CD4-positive, alpha-beta T cell treated with Interleukin-17A for 1 hour (primary cell): ENCODE measurements around the gene ACRV1.
A peak's percentile ranks its signal among the peaks of the same experiment; 100 is the strongest.

ENCODE experiments used
- DNase-seq: peaks from one replicate; pipeline ENCODE4 v3.0.0-alpha.2; 2020

The ACRV1 gene

DNA sequence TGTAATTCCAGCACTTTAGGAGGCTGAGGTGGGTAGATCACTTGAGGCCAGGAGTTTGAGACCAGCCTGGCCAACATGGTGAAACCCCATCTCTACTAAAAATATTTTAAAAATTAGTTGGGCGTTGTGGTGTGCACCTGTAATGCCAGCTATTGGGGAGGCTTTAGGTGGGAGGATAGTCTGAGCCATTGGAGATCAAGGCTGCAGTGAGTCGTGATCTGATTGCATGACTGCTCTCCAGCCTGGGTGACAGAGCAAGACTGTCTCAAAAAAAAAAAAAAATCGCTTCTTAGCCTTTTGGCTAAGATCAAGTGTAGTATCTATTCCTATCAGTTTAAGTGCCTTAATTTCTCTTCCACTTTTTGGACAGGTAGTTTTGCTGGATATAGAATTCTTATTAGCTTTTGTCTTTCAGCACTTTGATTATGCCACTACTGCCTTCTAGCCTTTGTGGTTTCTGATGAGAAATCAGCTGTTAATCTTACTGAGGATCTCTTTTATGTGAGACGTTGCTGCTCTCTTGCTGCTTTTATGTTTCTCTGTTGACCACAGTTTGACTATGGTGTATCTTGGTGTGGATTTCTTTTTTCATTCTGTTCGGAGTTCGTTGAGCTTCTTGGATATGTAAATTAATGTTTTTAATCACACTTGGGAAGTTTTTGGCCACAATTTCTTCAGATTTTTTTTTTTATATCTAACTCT, 31.0 kb downstream of the ACRV1 start:
- DNase-seq = peak; percentile 29

DNA sequence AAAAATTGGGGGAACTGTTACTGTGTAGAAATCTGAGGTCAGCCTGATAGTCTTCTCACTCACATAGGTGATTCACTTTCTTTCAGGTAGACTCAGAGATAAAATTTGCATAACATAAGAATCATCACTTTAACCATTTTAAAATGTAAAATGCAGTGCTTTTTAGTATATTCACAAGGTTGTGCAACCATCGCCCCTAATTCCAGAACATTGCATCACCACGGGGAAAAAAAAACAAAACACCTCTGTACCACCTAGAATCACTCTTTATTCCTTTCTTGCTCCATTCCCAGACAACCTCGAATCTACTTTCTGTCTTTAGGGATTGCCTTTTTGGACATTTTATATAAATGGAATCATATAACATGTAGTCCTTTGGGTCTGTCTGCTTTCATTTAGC, 34.8 kb downstream of the ACRV1 start:
- no peak for DNase-seq

DNA sequence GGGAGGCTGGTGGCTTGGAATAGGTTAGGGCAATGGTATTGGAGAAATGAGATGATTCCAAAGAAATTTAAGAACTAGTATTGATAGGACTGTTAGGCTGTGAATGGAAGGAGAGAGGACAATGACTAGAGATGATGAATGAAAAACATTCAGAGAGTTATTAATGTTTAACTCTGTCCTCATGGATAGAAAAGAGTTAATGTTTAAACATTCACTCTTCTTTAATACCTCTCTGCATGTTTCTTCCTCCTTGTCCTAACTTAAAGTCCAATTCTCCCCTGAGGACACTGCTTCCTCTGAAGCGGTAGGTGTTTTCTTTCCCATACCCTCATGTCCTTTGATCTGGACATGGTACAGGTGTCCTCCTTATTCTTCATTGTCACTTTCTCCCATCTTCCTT, 42.3 kb downstream of the ACRV1 start:
- DNase-seq = no peak

DNA sequence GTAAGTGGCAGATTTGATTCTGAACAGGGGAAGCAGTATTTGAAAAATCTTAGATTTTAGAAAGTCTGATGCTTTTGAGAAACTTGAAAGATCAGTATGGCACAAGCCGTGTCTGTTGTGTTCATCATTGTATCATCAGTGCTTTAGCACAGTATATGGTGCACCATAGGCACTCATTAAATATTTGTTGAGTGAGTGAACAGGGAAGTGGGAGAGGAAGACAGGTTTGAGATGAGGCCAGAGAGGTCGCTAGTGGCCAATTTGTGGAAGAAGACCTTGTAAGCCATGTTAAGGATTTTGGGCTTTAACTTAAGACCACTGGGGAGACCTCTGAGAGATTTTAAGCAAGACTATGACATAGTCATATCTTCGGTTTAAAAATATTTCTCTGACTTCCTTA, 42.8 kb downstream of the ACRV1 start:
- DNase-seq = no peak

DNA sequence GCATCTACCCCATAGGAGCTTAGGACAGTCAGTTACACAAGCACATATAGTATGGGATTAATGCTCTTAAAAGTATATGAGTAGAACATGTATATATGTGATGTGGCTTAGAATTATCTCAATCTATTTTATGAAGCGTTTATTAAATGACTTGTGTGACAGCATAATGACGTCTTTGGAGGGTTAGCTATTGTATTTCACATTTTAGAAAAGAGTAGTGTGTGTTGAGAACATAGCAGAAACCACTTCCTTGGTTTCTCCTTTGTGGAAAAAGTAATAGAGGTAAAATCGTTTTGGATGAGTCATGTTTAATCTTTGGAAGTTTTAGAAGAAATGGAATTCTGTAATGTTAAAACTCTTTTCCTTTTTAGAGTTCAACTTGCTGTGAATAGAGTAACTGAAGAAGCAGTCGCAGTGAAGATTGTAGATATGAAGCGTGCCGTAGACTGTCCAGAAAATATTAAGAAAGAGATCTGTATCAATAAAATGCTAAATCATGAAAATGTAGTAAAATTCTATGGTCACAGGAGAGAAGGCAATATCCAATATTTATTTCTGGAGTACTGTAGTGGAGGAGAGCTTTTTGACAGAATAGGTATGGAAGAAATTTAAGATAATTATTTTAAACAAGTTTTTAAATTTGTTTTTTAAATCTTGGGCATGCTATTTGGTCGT, 53.3 kb downstream of the ACRV1 start:
- DNase-seq = no peak

DNA sequence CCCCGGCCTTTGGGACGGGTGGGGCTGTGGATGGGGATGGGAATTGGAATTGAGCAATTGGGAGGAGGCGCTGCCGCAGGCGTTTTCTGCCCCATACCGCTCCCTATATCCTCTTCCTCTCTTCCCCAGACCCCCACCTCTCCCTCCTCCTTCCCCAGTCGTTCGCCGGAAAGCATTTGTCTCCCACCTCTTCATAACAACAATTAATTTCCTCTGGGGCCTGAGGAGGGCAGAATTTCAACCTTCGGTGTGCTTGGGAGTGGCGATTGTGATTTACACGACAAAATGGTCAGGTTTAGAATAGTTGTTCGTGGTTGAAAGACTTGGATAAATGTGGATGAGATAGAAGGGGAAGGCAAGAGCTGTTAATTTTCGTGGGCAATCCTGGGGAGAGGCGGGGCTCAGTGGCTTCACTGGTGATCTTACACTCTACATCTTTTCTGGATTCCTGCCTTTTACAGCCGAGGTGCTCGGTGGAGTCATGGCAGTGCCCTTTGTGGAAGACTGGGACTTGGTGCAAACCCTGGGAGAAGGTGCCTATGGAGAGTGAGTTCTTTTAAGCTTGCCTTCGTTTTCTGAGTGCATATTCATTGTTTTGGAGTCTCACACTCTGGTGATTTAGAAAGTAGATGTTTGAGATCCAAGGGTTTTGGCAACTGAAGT, 54.2 kb downstream of the ACRV1 start:
- peak; percentile 56 for DNase-seq

DNA sequence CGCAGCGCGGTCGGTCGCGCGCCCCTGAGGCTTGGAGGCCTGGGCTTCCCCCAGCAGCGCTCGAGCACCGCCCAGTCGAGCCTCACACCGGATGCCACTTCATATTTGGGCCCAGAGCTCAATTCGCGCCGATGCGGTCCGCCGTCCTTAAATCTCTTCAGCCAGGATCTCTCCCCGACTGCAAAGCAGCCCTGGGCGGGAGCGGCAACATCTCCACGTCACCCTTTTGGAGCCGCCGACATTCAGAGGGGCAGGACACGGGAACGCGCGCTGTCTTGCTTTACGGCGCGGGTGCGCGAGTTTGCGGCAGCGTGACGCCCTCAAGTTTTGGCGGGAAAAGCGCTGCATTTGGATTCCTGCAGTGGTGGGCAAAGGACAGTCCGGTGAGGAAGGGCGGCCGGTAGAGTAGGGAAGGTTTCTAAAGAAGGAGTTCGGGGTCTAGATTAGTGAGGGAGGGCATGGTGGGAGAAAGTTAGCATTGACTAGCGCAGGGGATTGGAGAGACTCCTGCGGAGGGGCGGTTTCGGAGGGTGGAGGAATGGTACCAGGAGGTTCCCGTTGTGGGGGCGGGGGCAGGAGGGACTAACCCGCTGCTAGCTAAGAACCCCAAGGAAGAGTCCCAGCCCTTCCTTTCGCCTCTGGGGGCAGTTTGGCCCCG, 54.9 kb downstream of the ACRV1 start:
- DNase-seq = peak; percentile 87

DNA sequence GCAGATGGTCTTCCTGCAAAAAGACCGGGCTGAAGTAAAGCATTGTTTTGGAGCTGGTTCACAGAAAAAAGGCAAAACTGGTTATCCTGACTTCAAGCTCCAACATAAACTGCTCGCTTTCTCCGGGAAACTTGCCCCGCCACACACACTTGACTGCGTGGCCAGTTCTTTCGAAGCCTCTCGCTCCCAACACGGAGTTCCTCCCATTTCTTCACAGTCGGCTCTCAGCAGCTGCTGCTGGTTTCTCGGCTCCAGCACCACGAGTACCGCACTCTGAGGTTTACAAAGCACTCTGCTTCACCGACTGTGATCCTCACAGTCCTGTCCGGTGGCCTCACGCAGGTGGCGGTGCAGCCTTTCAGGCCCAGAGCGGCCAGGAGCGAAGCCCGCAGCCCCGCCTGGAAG, 55.4 kb downstream of the ACRV1 start:
- no peak for DNase-seq

DNA sequence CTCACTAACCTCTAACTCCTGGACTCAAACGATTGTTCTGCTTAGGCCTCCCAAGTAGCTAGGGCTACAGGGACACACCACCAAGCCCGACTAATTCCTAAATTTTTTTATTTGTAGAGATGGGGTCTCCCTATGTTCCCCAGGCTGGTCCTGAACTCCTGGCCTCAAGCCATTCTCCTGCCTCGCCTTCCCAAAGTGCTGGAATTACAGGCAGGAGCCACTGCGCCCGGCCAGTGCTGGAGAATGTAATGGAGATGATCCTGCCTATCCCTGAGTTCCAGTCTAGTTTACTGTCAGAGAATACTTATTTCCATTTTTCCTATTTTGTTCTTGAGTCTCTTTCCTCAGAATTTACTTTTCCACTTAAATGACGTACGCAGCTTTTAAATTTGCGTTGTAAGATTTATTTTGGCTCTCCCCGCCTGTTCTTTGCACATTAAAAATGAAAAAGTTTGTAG, 55.9 kb downstream of the ACRV1 start, which contains the start of gene CHEK1:
Gene CHEK1 (plus strand): TSS at position 408 of the 458 bp plus-strand sequence. CDS start 1,606 bp downstream, outside the sequence.
- DNase-seq = no peak

DNA sequence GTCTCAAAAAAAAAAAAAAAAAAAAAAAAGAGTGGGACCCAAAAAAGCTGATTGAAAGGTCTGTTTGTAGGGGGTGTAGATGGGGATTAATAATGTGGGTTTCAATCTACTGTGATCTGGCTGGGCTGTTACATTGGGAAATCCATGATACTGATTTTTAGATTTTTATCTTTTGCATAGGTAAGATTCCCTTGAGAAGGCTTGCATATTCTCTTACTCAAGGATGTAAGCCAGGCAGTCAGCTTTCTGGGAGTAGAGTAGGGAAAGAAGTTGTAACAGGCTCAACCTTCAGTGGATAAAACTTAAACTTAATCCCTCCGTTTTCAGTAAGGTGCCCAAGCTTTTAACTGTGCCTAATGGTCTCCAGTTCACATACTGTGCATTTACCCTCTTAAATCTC, 57.6 kb downstream of the ACRV1 start:
- DNase-seq = no peak

DNA sequence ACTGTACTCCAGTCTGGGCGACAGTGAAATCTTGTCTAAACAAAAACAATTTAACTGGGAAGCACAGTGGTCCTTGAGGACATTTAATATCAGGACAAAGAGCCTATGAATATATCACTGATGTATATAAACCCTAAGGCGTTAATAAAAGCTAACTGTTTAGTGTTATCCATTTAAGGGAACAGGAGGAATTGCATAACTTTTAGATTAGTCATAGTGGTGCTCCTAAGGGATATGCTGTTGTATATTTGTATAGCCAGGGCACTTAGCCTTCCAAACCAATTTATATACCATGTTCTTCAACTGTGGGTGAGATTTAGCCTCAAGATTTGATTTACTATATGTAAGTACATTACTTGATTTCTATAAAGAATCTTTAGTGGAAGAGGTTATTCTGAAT, 58.7 kb downstream of the ACRV1 start:
- no peak for DNase-seq
